Pancreas (tissue), 10 donors: Measurements from ENCODE around the gene FKBP5. TPM values are rescaled to one million over a fixed set of nuclear protein-coding genes. Genes with fewer than 3 reads are reported as not detected.

Source experiments
- ATAC-seq, 4 donors: fragments of 200-7000 bp; cut with Tn5 transposase; one replicate each; pipeline versions ENCODE4 v1.8.0 to v1.9.1; 2020; ENCODE audit warnings: mild to moderate bottlenecking in 4 of 4, moderate library complexity in 4 of 4
- DNase-seq, 6 donors: peaks; one replicate each; pipeline ENCODE4 v3.0.0-alpha.2; 2020
- FAIRE-seq: peaks from 2 replicates; lab custom pipeline; 2012; peaks lifted over from hg19 to GRCh38; lab: Jason Lieb, UNC
- H3K27ac ChIP-seq, 4 donors: fragments of 200-600 bp; sonication (generic); 1 replicate in 3 of 4; 2 replicates in 1 of 4; pipeline versions ENCODE4 v1.5.0 to v1.8.0; 2020
- H3K27me3 ChIP-seq, 4 donors: fragments of 200-600 bp; one replicate each; pipeline ENCODE4 v1.8.0; 2021
- H3K36me3 ChIP-seq, 3 donors: fragments of 200-600 bp; sonication (generic) in 1 of 3; one replicate each; pipeline versions ENCODE4 v1.5.0 to v1.8.0; 2020 to 2021
- H3K4me1 ChIP-seq, 3 donors: fragments of 200-600 bp; one replicate each; pipeline ENCODE4 v1.8.0; 2021
- H3K4me3 ChIP-seq, 4 donors: fragments of 200-600 bp; sonication (generic) in 2 of 4; one replicate each; pipeline versions ENCODE4 v1.5.0 to v1.8.0; 2020 to 2021
- H3K9me3 ChIP-seq, 4 donors: fragments of 200-600 bp; one replicate each; pipeline ENCODE4 v1.8.0; 2021
- CTCF ChIP-seq, 4 donors: fragments of 200-600 bp; sonication (generic) in 3 of 4; IDR thresholded peaks; one replicate each; pipeline versions ENCODE4 v1.5.0 to v1.8.0; 2021; ENCODE audit warnings: antibody characterized with exemption in 4 of 4
- WGBS, 2 donors: extraction: QIAGEN DNeasy Blood & Tissue Kit; methylation state at CpG; one replicate each; pipeline ENCODE4 v1.1.7; 2013; 5-methylcytosine and 5-hydroxymethylcytosine counted together
- intact Hi-C, 3 donors: fragments of 100-400 bp; cut with DNase I; formaldehyde crosslinking; loops; one replicate each; pipeline versions ENCODE4 v1.11.1 to v1.14.2; 2022
- polyA plus RNA-seq, 2 donors: library from polyadenylated mRNA; stranded (reverse); fragments of 200-250 nt; gene quantifications; one replicate each; pipeline ENCODE4 v1.2.3, GENCODE V29; 2013
- total RNA-seq, 6 donors: library from RNA; stranded (reverse); fragmentation: NEBNext Ultra II Directional in 4 of 6; extraction: Animal tissue kit (Norgen Biotek cat#: 25700) in 4 of 6; gene quantifications; one replicate each; pipeline versions ENCODE4 v1.2.1 to v1.2.4, GENCODE V29; 2021 to 2023
- donor health status: healthy with polysubstance abuse.
- donor health status: DM: no; HTN: no; CAD: no; lungs with moderate emphysema.
- donor health status: DM: no; HTN: no; CAD: no.
- donor health status: control.
- donor health status: control.
- donor health status: Bipolar disorder and iron deficiency.
- donor health status: DM: yes; HTN: yes; CAD: no.
- donor health status: DM: no; HTN: no; CAD: no.
- donor health status: DM: no; HTN: no; CAD: no.
- donor health status: DM: yes; HTN: yes; CAD: no.

FKBP5 gene
- total and polyA plus RNA-seq, 8 donors, result 13.0 to 78.4 (median 50.3) TPM

- peaks cover 0 to 42% (median 4%) of the 10 kb centered on the region in 3 donors for H3K36me3 ChIP-seq
- no peak for TF ChIP-seq CTCF (IDR thresholded peaks at IDR 0.05)
- no peaks in the 10 kb centered on the region for H3K27me3 ChIP-seq
- H3K27ac ChIP-seq, result no peak overlapping the region
- WGBS, 2 donors, result 83 to 84% methylated on average over 3 of the region's 3 CpGs
- ATAC-seq (no peak), DNase-seq (no peak), FAIRE-seq (no peak)
- peaks cover 4 to 22% (median 7%) of the 10 kb centered on the region in 3 donors for H3K4me1 ChIP-seq
- intact Hi-C loops, result no loop called here
- H3K4me3 ChIP-seq, result no peak overlapping the region
- no peaks in the 10 kb centered on the region for H3K9me3 ChIP-seq
Observed at GRCh38 chr6:35592178-35592577, 96.5 kb downstream of the FKBP5 start.

GRCh38 chr6:35590622-35591066, 98.1 kb downstream of the FKBP5 start:
- peak; percentile 22 to 70 (median 50) for ATAC-seq
- H3K27ac ChIP-seq, result peak overlapping the region in 1 of 4 donors; percentile 15
- 31 to 40% methylated on average over 6 of the region's 6 CpGs for WGBS, 2 donors

GRCh38 chr6:35589904-35590303, 98.8 kb downstream of the FKBP5 start:
- Histone ChIP-seq H3K4me3 (no peak overlapping the region), H3K36me3 (peaks cover 0 to 36% (median 5%) of the 10 kb centered on the region in 3 donors), H3K27me3 (no peaks in the 10 kb centered on the region), H3K9me3 (no peaks in the 10 kb centered on the region), H3K4me1 (peaks cover 4 to 16% (median 9%) of the 10 kb centered on the region in 3 donors), H3K27ac (peak overlapping the region in 1 of 4 donors; percentile 15)
- 97% methylated on average over 3 of the region's 3 CpGs for WGBS, 2 donors
- FAIRE-seq (no peak), ATAC-seq (no peak), DNase-seq (no peak)
- intact Hi-C loops, result loop anchor here in 2 of 3 donors (5.0 to 10.0 kb wide), 2 partner anchors 147 to 155 kb away; partner anchors contain the start of gene ARMC12 (in 1 of the 2)
- no peak for TF ChIP-seq CTCF (IDR thresholded peaks at IDR 0.05)

More at GRCh38 chr6:35590622-35591066, 98.1 kb downstream of the FKBP5 start:
- intact Hi-C loops, result no loop called here
- H3K4me1 ChIP-seq, result peaks cover 4 to 16% (median 9%) of the 10 kb centered on the region in 3 donors
- no peak for TF ChIP-seq CTCF (IDR thresholded peaks at IDR 0.05)
- FAIRE-seq (no peak), DNase-seq (no peak)
- H3K9me3 ChIP-seq, result no peaks in the 10 kb centered on the region
- H3K4me3 ChIP-seq, result no peak overlapping the region
- no peaks in the 10 kb centered on the region for H3K27me3 ChIP-seq
- peaks cover 0 to 37% (median 5%) of the 10 kb centered on the region in 3 donors for H3K36me3 ChIP-seq

- FAIRE-seq (no peak), DNase-seq (no peak), ATAC-seq (no peak)
- Histone ChIP-seq H3K27me3 (no peaks in the 10 kb centered on the region), H3K36me3 (peaks cover 0 to 30% (median 5%) of the 10 kb centered on the region in 3 donors), H3K9me3 (no peaks in the 10 kb centered on the region), H3K4me1 (peaks cover 4 to 16% (median 13%) of the 10 kb centered on the region in 3 donors), H3K27ac (no peak overlapping the region), H3K4me3 (no peak overlapping the region)
- intact Hi-C loops, result loop anchor here in 2 of 3 donors (5.0 to 10.0 kb wide), 2 partner anchors 148 to 156 kb away; partner anchors contain the start of gene ARMC12 (in 1 of the 2)
- WGBS, 2 donors, result 91 to 93% methylated on average over 8 of the region's 8 CpGs
- TF ChIP-seq CTCF (IDR thresholded peaks at IDR 0.05), result no peak
Observed at GRCh38 chr6:35589201-35589739, 99.4 kb downstream of the FKBP5 start.

GRCh38 chr6:35587167-35587566, 101.5 kb downstream of the FKBP5 start:
- FAIRE-seq (no peak), ATAC-seq (no peak), DNase-seq (no peak)
- intact Hi-C loops, result loop anchor here in 2 of 3 donors (5.0 to 10.0 kb wide), 2 partner anchors 150 to 158 kb away; partner anchors contain the start of gene ARMC12 (in 1 of the 2)
- Histone ChIP-seq H3K27ac (no peak overlapping the region), H3K4me3 (no peak overlapping the region), H3K9me3 (no peaks in the 10 kb centered on the region), H3K36me3 (peaks cover under 1 to 21% (median 5%) of the 10 kb centered on the region in 3 donors), H3K27me3 (no peaks in the 10 kb centered on the region), H3K4me1 (peaks cover 4 to 16% (median 13%) of the 10 kb centered on the region in 3 donors)
- 58 to 61% methylated on average over 2 of the region's 2 CpGs for WGBS, 2 donors
- TF ChIP-seq CTCF (IDR thresholded peaks at IDR 0.05), result no peak
